ENCODE results near the gene FLYWCH2. TPM values are rescaled to one million over a fixed set of nuclear protein-coding genes. Genes with fewer than 3 reads are reported as not detected.

The FLYWCH2 gene
- total RNA-seq, 4 donors from 2014 or later: 19.5 to 54.5 (median 30.2) TPM

DNA sequence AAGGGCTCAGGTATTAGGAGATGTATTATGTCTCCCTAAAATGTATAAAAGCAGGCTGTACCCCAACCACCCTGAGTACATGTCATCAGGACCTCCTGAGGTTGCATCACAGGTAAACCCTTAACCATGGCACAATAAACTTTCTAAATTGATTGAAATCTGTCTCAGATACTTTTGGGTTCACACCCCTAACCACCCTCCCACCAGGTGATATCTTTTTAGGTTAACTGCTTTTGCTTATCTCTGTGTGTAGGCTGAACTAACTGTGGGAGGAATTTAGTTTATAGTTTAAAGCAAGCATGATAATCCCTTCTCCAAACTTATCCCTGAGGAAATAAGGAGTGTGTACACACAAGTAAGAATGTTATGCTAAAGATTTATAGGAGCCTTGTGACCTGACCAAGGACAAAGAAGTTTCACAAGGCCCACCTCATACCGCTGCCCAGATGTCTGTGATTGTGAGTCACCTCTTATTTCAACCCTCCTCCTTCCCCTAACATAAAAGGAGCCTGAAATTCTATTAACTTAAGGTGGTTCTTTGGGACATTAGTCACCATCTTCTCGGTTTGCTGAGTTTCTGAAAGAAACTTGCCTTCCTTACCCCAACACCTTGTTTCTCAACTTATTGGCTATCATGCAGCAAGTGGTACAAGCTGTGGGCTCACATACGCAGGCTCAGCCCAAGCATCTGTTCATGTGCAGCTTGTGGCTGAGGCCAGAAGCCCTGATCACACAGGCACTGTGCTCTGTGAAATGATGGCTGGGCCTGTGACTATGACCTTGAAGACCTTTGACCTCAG is 36.3 kb upstream of the FLYWCH2 start:
- no peaks in the 10 kb centered on the region for H3K36me3 ChIP-seq
- H3K9me3 ChIP-seq: no peaks in the 10 kb centered on the region
- no peak for TF ChIP-seq POLR2A (IDR thresholded peaks at IDR 0.05)
- TF ChIP-seq, protein P1, sequence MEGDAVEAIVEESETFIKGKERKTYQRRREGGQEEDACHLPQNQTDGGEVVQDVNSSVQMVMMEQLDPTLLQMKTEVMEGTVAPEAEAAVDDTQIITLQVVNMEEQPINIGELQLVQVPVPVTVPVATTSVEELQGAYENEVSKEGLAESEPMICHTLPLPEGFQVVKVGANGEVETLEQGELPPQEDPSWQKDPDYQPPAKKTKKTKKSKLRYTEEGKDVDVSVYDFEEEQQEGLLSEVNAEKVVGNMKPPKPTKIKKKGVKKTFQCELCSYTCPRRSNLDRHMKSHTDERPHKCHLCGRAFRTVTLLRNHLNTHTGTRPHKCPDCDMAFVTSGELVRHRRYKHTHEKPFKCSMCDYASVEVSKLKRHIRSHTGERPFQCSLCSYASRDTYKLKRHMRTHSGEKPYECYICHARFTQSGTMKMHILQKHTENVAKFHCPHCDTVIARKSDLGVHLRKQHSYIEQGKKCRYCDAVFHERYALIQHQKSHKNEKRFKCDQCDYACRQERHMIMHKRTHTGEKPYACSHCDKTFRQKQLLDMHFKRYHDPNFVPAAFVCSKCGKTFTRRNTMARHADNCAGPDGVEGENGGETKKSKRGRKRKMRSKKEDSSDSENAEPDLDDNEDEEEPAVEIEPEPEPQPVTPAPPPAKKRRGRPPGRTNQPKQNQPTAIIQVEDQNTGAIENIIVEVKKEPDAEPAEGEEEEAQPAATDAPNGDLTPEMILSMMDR (IDR thresholded peaks at IDR 0.05 in 4 of 5, conservative IDR thresholded peaks at IDR 0.05 in 1 of 5): no peak
- ATAC-seq (no peak), DNase-seq (no peak)
- H3K4me3 ChIP-seq: no peak overlapping the region
- no peaks in the 10 kb centered on the region for H3K4me1 ChIP-seq
- intact Hi-C loops (cut with DNase I; ENCODE audit: low total_unique reads) (no loop called here), in situ Hi-C loops (cut with MboI; ENCODE audit: low sequenced_read_pairs in 4 of 4) (no loop called here)
- H3K27ac ChIP-seq: no peak overlapping the region
- peaks cover 5 to 27% (median 13%) of the 10 kb centered on the region in 3 donors for H3K27me3 ChIP-seq

DNA sequence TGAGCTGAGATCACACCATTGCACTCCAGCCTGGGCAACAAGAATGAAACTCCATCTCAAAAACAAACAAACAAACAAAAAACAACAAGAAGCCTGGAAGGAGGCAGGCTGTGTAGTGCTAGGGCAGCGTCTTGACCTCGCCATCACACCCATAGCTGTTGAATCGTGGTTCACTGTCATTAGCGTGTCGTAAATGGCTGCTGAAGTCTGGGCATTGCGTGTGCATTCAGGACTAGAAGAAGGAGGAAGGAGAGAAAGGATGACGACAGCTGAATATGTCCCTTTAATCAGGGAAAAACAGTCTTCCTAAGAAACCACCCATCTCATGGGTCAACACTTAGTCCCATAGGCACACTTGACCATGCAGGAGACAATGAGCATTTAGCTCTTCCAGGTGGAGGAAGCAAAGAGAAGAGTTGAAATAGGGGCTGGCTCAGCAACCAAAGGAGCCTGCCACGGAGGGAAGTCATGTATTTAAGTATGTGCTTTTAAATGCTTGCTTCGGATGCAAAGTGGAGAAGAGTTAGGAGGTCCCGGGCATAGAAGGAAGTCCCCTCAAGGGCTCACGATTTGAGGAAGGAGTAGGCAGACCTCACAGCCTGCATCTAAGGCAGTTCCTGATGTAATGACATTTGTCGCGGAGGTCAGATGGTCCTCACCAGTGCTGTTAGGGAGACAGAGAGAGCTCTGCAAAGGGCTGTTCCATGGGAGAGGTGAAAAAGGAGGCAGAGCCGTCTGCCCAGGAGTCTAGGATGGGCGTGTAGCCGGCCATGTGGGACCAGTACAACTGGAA is 33.9 kb upstream of the FLYWCH2 start:
- no peak overlapping the region for H3K27ac ChIP-seq
- ATAC-seq (no peak), DNase-seq (no peak)
- in situ Hi-C loops (cut with MboI; ENCODE audit: low sequenced_read_pairs in 4 of 4) (no loop called here), intact Hi-C loops (cut with DNase I; ENCODE audit: low total_unique reads) (no loop called here)
- no peaks in the 10 kb centered on the region for H3K4me1 ChIP-seq
- H3K36me3 ChIP-seq: no peaks in the 10 kb centered on the region
- H3K9me3 ChIP-seq: no peaks in the 10 kb centered on the region
- H3K4me3 ChIP-seq: no peak overlapping the region
- no peak for TF ChIP-seq POLR2A (IDR thresholded peaks at IDR 0.05)
- TF ChIP-seq, protein P1 (IDR thresholded peaks at IDR 0.05 in 4 of 5, conservative IDR thresholded peaks at IDR 0.05 in 1 of 5): no peak
- H3K27me3 ChIP-seq: peaks cover 19 to 41% (median 33%) of the 10 kb centered on the region in 3 donors

DNA sequence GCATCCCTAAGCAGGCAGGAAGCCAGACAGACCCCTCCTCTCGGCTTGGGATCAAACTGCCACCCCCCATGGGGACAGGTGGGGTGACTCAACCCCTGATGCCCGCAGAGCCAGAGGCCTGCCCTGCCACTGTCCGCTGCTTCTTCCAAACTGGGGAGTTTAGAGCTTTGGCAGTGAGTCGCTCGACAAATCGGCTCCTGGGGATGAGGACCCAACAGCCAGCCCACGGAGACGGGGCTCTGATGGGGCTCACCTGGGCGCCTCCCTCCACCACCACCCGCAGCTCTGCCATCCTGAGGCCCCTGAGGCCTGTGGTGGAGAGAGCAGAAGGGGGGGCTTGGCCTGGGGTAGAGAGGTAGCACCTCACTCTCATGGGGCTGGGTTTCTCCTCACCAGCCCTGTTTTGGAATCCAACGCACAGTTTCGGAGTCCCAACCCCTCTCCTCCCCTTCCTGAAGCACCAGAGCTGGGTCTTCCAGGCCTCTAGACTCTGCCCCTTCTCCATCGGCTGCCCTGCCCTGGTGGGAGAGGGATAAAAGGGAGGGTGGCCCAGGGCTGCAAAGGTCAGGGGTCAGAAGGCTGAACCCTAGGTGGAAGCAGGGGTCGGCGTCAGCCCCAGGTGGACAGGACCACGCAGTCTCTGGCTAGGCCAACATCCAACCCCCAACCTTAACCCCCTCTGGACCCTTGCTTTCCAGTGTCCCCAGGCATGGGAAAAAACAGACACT is 30.8 kb upstream of the FLYWCH2 start:
- ATAC-seq (no peak), DNase-seq (no peak)
- in situ Hi-C loops (cut with MboI; ENCODE audit: low sequenced_read_pairs in 4 of 4): no loop called here
- H3K27ac ChIP-seq: no peak overlapping the region
- no peak for TF ChIP-seq POLR2A (IDR thresholded peaks at IDR 0.05)
- TF ChIP-seq, protein P1 (IDR thresholded peaks at IDR 0.05 in 4 of 5, conservative IDR thresholded peaks at IDR 0.05 in 1 of 5): no peak
- H3K9me3 ChIP-seq: no peaks in the 10 kb centered on the region
- H3K4me3 ChIP-seq: no peak overlapping the region
- H3K27me3 ChIP-seq: peaks cover 29 to 48% (median 39%) of the 10 kb centered on the region in 3 donors
- no peaks in the 10 kb centered on the region for H3K36me3 ChIP-seq
- intact Hi-C loops (cut with DNase I; ENCODE audit: low total_unique reads): no loop called here
- no peaks in the 10 kb centered on the region for H3K4me1 ChIP-seq

GRCh38 chr16:2852731-2853507 is 30.1 kb upstream of the FLYWCH2 start:
- Histone ChIP-seq H3K27ac (no peak overlapping the region), H3K36me3 (no peaks in the 10 kb centered on the region), H3K27me3 (peaks cover 35 to 55% (median 47%) of the 10 kb centered on the region in 3 donors), H3K4me3 (no peak overlapping the region), H3K9me3 (no peaks in the 10 kb centered on the region), H3K4me1 (no peaks in the 10 kb centered on the region)
- in situ Hi-C loops (cut with MboI; ENCODE audit: low sequenced_read_pairs in 4 of 4): no loop called here
- no peak for ATAC-seq
- no peak for DNase-seq
- TF ChIP-seq, protein P1 (IDR thresholded peaks at IDR 0.05 in 4 of 5, conservative IDR thresholded peaks at IDR 0.05 in 1 of 5): no peak
- TF ChIP-seq POLR2A (IDR thresholded peaks at IDR 0.05): no peak
- intact Hi-C loops (cut with DNase I; ENCODE audit: low total_unique reads): no loop called here
